Epithelial cell of esophagus (primary cell): ENCODE data around the gene GDF9.

Experiments
- DNase-seq: peaks from one replicate; pipeline ENCODE4 v3.0.0; 2010; ENCODE audit warnings: low read depth
- H3K4me3 ChIP-seq: 2 replicates; pipeline ENCODE4 v1.5.1; 2011; ENCODE audit warnings: mild to moderate bottlenecking, low read length, control low read depth
- TF ChIP-seq, protein P1 (sequence below): IDR thresholded peaks from 2 replicates; pipeline ENCODE4 v1.5.1; 2011; ENCODE audit warnings: low read depth, mild to moderate bottlenecking, low read length, control low read depth, inconsistent platforms; ENCODE audit not compliant: insufficient read depth; ENCODE audit errors: missing control alignments

GDF9 gene

DNA sequence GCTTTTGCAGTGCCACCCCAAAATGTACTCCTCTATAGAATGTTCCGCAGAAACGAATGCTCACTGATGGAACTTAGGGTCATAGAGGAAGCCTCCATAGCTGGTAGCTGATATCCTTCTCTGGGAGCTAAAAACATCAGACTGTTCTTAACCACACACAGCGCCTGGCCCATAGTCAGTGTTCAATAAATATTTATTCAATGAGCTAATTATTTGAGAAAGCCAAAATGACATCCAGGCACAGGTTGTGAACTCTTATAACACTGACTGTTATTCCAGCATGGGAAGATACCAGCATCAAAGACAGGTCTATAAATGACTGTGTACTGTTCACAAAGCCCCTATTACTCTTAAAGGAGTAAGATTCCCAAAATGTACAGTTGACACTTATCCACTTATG lies 12.9 kb downstream of the GDF9 start:
- TF ChIP-seq, protein P1, sequence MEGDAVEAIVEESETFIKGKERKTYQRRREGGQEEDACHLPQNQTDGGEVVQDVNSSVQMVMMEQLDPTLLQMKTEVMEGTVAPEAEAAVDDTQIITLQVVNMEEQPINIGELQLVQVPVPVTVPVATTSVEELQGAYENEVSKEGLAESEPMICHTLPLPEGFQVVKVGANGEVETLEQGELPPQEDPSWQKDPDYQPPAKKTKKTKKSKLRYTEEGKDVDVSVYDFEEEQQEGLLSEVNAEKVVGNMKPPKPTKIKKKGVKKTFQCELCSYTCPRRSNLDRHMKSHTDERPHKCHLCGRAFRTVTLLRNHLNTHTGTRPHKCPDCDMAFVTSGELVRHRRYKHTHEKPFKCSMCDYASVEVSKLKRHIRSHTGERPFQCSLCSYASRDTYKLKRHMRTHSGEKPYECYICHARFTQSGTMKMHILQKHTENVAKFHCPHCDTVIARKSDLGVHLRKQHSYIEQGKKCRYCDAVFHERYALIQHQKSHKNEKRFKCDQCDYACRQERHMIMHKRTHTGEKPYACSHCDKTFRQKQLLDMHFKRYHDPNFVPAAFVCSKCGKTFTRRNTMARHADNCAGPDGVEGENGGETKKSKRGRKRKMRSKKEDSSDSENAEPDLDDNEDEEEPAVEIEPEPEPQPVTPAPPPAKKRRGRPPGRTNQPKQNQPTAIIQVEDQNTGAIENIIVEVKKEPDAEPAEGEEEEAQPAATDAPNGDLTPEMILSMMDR = no peak
- H3K4me3 ChIP-seq = no peak overlapping the region
- no peak for DNase-seq

DNA sequence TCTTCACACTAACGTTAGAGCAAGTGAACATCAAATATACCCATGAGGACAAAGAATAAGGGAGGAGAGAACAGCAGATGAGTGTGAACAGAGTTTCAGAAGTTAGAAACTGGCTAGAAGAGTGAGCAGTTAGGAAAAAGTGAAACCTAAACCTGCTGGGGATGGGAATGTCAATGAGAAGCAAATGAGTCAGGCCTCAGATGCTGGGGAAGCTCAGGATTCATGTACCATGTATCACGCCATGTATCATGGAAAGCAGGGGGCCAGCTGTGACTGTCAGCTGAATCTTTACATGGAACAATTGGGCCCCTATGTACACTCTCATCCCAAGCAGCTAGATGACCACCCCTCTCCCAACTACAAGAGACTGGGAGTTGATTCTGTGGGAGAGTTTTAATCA lies 16.2 kb downstream of the GDF9 start:
- DNase-seq = no peak
- no peak overlapping the region for H3K4me3 ChIP-seq
- TF ChIP-seq, protein P1 = no peak

DNA sequence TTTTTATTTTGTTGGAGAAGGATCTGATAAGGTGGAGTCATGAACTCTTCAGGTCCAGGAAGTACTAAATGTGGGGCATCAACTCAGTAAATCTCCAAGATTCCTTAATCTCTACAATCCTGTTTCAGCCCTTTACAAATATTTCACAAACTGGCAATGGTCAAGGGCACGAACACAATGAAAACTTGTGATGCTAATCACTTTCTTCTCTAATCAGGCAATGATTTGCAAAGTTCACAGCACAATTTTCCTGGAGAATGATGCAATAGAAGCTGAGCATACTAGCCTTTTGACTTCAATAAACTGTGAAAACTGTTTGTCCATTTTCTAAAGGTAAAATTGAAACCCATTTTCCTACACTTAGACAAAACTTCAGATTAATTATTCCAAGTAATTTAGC lies 16.9 kb downstream of the GDF9 start:
- TF ChIP-seq, protein P1 = no peak
- no peak for DNase-seq

DNA sequence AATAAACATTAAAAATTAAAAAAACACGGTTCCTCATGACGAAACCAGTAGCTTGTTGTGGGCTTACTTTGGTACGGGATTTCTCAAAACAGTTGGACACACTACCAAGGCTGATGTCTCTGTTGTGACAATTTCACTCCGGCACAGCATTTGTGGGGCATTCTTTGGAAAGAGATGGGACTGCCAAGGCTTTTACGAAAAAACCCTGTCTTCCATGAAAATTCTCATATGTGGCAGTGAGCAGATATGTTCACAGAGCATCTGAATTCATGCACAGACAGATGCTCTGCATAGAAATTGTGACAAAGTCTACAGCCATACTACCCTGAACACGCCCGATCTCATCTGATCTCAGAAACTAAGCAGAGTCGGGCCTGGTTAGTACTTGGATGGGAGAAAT lies 18.0 kb downstream of the GDF9 start:
- DNase-seq = no peak
- H3K4me3 ChIP-seq = no peak overlapping the region
- TF ChIP-seq, protein P1 = no peak

More for the DNA sequence above, 16.9 kb downstream of the GDF9 start:
- no peak overlapping the region for H3K4me3 ChIP-seq

DNA sequence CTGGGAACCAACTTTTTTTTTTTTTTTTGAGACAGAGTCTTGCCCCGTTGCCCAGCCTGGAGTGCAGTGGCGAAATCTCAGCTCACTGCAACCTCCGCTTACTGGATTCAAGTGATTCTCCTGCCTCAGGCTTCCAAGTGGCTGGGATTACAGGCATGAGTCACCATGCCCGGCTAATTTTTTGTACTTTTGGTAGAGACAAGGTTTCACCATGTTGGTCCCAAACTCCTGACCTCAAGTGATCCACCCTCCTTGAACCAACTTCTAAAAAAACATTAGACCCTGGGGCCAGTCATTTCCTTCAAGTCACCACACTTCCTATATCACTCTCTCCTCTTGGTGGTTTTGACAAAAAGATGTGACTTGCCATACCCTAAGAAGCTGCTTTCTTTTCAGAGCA lies 25.0 kb downstream of the GDF9 start:
- TF ChIP-seq, protein P1 = no peak
- H3K4me3 ChIP-seq = no peak overlapping the region
- DNase-seq = peak; percentile 79

DNA sequence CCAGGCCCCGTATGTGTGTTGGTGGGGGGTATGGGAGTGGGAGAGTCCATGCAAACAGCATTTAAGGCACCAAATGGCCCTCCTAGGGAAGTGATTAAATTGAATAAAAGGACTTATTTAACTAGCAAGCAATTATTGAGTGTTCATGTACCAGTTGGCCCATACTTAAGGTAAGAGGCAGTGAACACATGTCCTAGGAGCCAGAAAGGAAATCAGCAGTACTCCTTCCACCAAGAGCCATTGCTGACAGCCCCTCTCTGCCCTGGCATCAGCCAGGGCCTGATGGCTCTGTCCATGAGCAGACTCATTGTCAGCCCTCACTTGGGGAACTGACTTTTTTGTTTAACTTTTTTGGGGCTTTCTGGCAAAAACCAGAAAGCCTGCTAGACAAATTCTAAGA lies 25.4 kb downstream of the GDF9 start:
- no peak for DNase-seq
- H3K4me3 ChIP-seq = no peak overlapping the region
- TF ChIP-seq, protein P1 = no peak

DNA sequence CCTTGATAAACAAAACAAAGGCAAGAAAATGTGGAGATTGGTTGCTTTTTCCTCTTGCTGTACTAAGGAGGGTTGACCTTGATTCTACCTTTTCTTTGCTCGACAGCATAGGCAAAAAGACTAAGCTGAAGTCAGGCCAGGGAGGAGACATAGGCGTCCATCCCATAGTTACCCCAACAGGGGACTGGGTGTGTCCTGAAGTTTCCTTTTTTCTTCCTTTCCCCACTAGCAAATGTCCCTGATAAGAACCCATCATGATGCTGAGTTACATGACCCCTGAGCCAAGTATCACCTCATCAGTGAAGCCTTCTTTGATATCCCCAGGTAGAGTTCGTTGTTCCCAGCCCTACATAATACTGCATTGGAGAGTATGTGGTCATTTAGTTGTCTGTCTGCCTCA lies 26.0 kb downstream of the GDF9 start:
- no peak for DNase-seq
- H3K4me3 ChIP-seq = no peak overlapping the region
- TF ChIP-seq, protein P1 = no peak
